Right lobe of liver (tissue), 4 donors: Measurements from ENCODE around the gene CAMTA1.

ENCODE experiments used
- POLR2A ChIP-seq: fragments of 450-650 bp; IDR thresholded peaks from one replicate; pipeline ENCODE4 v1.6.1; 2017; ENCODE audit warnings: antibody characterized with exemption, mild to moderate bottlenecking
- TF ChIP-seq, protein P1 (sequence below), 4 donors: fragments of 200-600 bp in 3 of 4; fragments of 450-650 bp in 1 of 4; IDR thresholded peaks; one replicate each; pipeline versions ENCODE4 v1.5.1 to v1.8.0; 2016 to 2022; ENCODE audit warnings: antibody characterized with exemption in 4 of 4, mild to moderate bottlenecking in 2 of 4
- donor health status: DM: no; HTN: no; CAD: no.
- donor health status: DM: no; HTN: no; CAD: no.
- donor health status: DM: no; HTN: yes; CAD: no.

DNA sequence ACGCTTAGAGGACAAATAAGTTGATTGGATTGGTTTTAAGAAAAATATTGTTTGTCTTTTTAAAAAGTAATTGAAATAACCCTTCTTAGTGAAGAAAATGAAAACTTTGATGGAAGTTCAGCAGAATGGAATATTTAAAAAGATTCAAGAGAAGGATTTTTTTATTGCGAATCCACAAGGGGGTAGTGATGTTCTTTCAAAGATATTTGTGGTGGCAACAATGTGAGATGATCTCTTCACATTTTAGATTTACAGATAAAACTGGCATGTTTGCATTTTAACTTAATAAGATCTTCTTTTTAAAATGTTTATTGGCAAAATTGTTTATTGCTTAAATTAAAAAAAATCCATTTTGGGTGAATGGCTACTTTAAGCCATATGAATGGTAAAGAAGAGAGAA, 8.9 kb downstream of the CAMTA1 start:
- TF ChIP-seq, protein P1, sequence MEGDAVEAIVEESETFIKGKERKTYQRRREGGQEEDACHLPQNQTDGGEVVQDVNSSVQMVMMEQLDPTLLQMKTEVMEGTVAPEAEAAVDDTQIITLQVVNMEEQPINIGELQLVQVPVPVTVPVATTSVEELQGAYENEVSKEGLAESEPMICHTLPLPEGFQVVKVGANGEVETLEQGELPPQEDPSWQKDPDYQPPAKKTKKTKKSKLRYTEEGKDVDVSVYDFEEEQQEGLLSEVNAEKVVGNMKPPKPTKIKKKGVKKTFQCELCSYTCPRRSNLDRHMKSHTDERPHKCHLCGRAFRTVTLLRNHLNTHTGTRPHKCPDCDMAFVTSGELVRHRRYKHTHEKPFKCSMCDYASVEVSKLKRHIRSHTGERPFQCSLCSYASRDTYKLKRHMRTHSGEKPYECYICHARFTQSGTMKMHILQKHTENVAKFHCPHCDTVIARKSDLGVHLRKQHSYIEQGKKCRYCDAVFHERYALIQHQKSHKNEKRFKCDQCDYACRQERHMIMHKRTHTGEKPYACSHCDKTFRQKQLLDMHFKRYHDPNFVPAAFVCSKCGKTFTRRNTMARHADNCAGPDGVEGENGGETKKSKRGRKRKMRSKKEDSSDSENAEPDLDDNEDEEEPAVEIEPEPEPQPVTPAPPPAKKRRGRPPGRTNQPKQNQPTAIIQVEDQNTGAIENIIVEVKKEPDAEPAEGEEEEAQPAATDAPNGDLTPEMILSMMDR (IDR thresholded peaks at IDR 0.05): peak; percentile 50 to 58 (median 52)
- TF ChIP-seq POLR2A: no peak
